HG03342 (cell line): Measurements from ENCODE around the gene SLC16A8.
"Not testable (repeated sequence)": the region's sequence is repeated elsewhere in the genome, so short reads cannot be mapped to it uniquely, and the experiment has no call there.

Experiments used
- ATAC-seq: cut with Tn5 transposase; IDR thresholded peaks from one replicate; pipeline ENCODE4 v1.9.1; 2021; ENCODE audit warnings: mild to moderate bottlenecking, moderate library complexity; ENCODE audit not compliant: unreplicated experiment

SLC16A8 gene

GRCh38 chr22:38083931-38084631, at the start of gene SLC16A8:
SLC16A8 (minus strand) TSS chr22:38084184; CDS start chr22:38082873, 1,311 bp downstream.
- ATAC-seq, result no peak

- ATAC-seq, result no peak
Measured at GRCh38 chr22:38133331-38133730, 49.3 kb upstream of the SLC16A8 start.

- ATAC-seq, result no peak
Measured at GRCh38 chr22:38132794-38133193, 48.8 kb upstream of the SLC16A8 start.

GRCh38 chr22:38132136-38132535, 48.2 kb upstream of the SLC16A8 start:
- no peak for ATAC-seq

GRCh38 chr22:38131399-38131798, 47.4 kb upstream of the SLC16A8 start:
- ATAC-seq, result no peak

- no peak for ATAC-seq
Measured at GRCh38 chr22:38129856-38130255, 45.9 kb upstream of the SLC16A8 start.

GRCh38 chr22:38129021-38129420, 45.0 kb upstream of the SLC16A8 start:
- no peak for ATAC-seq

- no peak for ATAC-seq
Measured at GRCh38 chr22:38127869-38128268, 43.9 kb upstream of the SLC16A8 start.

GRCh38 chr22:38126928-38127668, 43.1 kb upstream of the SLC16A8 start:
- no peak for ATAC-seq

GRCh38 chr22:38125751-38126201, 41.8 kb upstream of the SLC16A8 start:
- no peak for ATAC-seq

GRCh38 chr22:38125038-38125610, 41.1 kb upstream of the SLC16A8 start:
- no peak for ATAC-seq

GRCh38 chr22:38124236-38124974, 40.4 kb upstream of the SLC16A8 start:
- no peak for ATAC-seq

GRCh38 chr22:38122616-38123015, 38.6 kb upstream of the SLC16A8 start:
- no peak for ATAC-seq

GRCh38 chr22:38120359-38121110, 36.6 kb upstream of the SLC16A8 start:
- ATAC-seq, result no peak

GRCh38 chr22:38118747-38119146, 34.8 kb upstream of the SLC16A8 start:
- ATAC-seq, result not testable (repeated sequence)

GRCh38 chr22:38118182-38118581, 34.2 kb upstream of the SLC16A8 start:
- ATAC-seq, result no peak

GRCh38 chr22:38117556-38117955, 33.6 kb upstream of the SLC16A8 start:
- ATAC-seq, result not testable (repeated sequence)

- no peak for ATAC-seq
Measured at GRCh38 chr22:38115423-38116205, 31.6 kb upstream of the SLC16A8 start.

GRCh38 chr22:38114484-38115398, 30.8 kb upstream of the SLC16A8 start:
- ATAC-seq, result no peak
